Left renal pelvis (tissue), 4 donors: Measurements from ENCODE around the gene PHF2. TPM values are rescaled to one million over a fixed set of nuclear protein-coding genes. Genes with fewer than 3 reads are reported as not detected.

ENCODE experiments used
- DNase-seq, 4 donors: peaks; one replicate each; pipeline ENCODE4 v3.0.0-alpha.2; 2013; ENCODE audit warnings: low read depth in 4 of 4, low spot score in 3 of 4
- polyA plus RNA-seq, 4 donors: library from polyadenylated mRNA; unstranded; fragments of 120-200 nt; gene quantifications; one replicate each; pipeline ENCODE4 v1.2.1, GENCODE V29; 2013; ENCODE audit not compliant: insufficient read length in 4 of 4

PHF2 gene
- polyA plus RNA-seq, result 10 to 100 TPM; 36.8 to 44.5 (median 42.8) TPM

GRCh38 chr9:93576258-93577077 lies at the start of gene PHF2:
Gene PHF2 (plus strand): TSS chr9:93576584. CDS start chr9:93576774, 190 bp downstream.
- DNase-seq, result no peak

- no peak for DNase-seq
These were observed 45.0 kb upstream of the PHF2 start for GRCh38 chr9:93531374-93531773.

GRCh38 chr9:93532141-93532540 lies 44.2 kb upstream of the PHF2 start:
- DNase-seq, result no peak

GRCh38 chr9:93533863-93534262 lies 42.5 kb upstream of the PHF2 start:
- no peak for DNase-seq

- DNase-seq, result no peak
These were observed 40.2 kb upstream of the PHF2 start for GRCh38 chr9:93536167-93536566.

- no peak for DNase-seq
These were observed 39.5 kb upstream of the PHF2 start for GRCh38 chr9:93536874-93537273.

- DNase-seq, result no peak
These were observed 36.1 kb upstream of the PHF2 start for GRCh38 chr9:93540305-93540704.

- no peak for DNase-seq
These were observed 35.4 kb upstream of the PHF2 start for GRCh38 chr9:93541005-93541404.

GRCh38 chr9:93541581-93542349 lies 34.6 kb upstream of the PHF2 start:
- DNase-seq, result no peak

- no peak for DNase-seq
These were observed 33.3 kb upstream of the PHF2 start for GRCh38 chr9:93543117-93543516.

- DNase-seq, result no peak
These were observed 30.0 kb upstream of the PHF2 start for GRCh38 chr9:93546356-93546755.

- DNase-seq, result peak in 1 of 4 donors; percentile 19
These were observed 26.8 kb upstream of the PHF2 start for GRCh38 chr9:93549611-93550010.

GRCh38 chr9:93552923-93553322 lies 23.5 kb upstream of the PHF2 start:
- no peak for DNase-seq

GRCh38 chr9:93555370-93555769 lies 21.0 kb upstream of the PHF2 start:
- no peak for DNase-seq

- no peak for DNase-seq
These were observed 18.8 kb upstream of the PHF2 start for GRCh38 chr9:93557366-93558137.

- no peak for DNase-seq
These were observed 17.9 kb upstream of the PHF2 start for GRCh38 chr9:93558503-93558902.

- no peak for DNase-seq
These were observed 15.4 kb upstream of the PHF2 start for GRCh38 chr9:93560991-93561390.

GRCh38 chr9:93562157-93562556 lies 14.2 kb upstream of the PHF2 start:
- DNase-seq, result no peak

- no peak for DNase-seq
These were observed 11.3 kb upstream of the PHF2 start for GRCh38 chr9:93565089-93565488.

- DNase-seq, result peak; percentile 81 to 93 (median 90)
These were observed 9.7 kb upstream of the PHF2 start for GRCh38 chr9:93566408-93567270.
